ENCODE measurements around the gene SLC17A4.

SLC17A4 gene, protein sequence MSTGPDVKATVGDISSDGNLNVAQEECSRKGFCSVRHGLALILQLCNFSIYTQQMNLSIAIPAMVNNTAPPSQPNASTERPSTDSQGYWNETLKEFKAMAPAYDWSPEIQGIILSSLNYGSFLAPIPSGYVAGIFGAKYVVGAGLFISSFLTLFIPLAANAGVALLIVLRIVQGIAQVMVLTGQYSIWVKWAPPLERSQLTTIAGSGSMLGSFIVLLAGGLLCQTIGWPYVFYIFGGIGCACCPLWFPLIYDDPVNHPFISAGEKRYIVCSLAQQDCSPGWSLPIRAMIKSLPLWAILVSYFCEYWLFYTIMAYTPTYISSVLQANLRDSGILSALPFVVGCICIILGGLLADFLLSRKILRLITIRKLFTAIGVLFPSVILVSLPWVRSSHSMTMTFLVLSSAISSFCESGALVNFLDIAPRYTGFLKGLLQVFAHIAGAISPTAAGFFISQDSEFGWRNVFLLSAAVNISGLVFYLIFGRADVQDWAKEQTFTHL

DNA sequence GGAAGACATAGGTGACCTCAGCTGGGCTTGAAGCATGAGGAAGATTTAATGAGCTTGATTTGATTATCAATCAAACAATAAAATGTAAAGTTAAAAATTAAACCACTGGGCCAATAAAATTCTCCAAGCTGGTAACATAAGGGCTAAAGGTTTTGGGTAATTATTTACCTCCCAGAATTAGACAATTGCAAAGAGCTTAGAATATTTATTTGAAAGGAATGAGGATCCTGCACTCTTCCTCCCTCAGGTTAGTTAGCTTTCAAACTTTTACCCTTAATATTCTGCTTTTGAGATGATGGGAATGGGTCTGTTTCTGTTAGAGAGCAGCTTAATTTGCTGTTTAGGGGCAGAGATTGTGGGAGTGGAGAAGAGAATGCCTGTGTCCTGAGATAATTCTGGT is at the start of gene SLC17A4:
Gene SLC17A4 (plus strand): TSS at position 208 of the 400 bp plus-strand sequence. CDS start 7,221 bp downstream, outside the sequence.
- Mint-ChIP-seq H3K9me3 (no peaks in the 10 kb centered on the region), H3K4me1 (peaks cover 4% of the 10 kb centered on the region), H3K4me3 (no peak within 1 kb of the TSS), H3K36me3 (no peaks in the 10 kb centered on the region), H3K27me3 (peaks cover 11% of the 10 kb centered on the region), H3K27ac (no peak within 1 kb of the TSS)
- no peak for DNase-seq (ENCODE audit: low spot score in 2 of 2)
- no peak for ATAC-seq (ENCODE audit: low read depth)

DNA sequence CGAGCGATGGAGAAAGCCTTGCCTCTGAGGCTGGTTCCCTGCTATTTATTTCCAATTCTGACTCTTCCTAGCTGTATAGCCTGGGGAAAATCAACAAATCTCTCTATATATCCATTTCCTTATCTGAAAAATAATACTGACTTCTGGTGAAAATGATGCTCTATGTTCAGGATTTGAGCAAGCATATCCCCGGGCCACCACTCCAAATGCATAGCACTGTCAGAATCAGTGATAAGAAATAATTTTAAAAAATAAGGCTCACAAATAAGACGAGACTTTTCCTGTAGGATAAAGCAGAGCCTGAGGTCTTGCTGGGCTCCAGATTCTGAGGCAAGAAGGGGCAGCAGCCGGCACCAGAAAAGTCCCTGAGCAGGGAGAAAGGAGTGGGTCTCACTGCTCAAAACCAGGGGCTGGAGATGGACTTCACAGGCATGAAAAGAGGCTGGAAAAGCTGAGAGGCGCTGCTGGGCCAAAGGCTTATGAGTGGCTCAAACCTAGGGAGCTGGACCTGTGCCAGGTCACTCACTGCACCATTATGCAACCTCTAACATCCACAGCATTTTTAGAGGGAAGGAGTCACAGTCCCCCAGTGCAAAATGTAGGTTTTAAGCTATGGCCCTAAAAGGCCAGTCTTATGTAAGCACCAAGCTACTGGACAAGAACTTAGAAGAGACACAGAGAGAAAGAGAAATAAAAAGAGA is 48.1 kb upstream of the SLC17A4 start:
- Mint-ChIP-seq H3K27ac (no peak overlapping the region), H3K9me3 (no peaks in the 10 kb centered on the region), H3K4me1 (no peaks in the 10 kb centered on the region), H3K4me3 (no peak overlapping the region), H3K36me3 (no peaks in the 10 kb centered on the region), H3K27me3 (peaks cover 7% of the 10 kb centered on the region)
- ATAC-seq (ENCODE audit: low read depth) = no peak
- DNase-seq (ENCODE audit: low spot score in 2 of 2) = no peak

DNA sequence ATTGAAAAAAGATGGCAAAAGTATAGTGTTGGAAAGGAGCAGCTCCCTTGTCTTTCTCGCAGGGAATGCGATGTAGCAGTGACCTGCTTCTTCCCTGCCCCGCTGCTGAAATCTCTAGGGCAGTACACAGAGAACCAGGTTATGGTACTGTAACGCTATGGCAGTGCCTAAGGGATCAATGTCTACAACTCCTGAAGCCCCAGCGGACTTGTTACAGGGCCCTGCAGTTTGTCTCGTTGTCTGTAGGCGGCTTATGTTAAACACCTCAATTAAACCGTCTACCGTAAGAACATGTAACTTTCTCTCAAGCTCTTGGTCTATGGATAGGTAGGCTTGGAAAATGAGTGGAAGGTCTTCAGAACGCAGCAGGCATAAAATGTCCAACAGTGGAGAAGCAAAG is 44.8 kb upstream of the SLC17A4 start:
- no peaks in the 10 kb centered on the region for H3K4me1 Mint-ChIP-seq
- H3K4me3 Mint-ChIP-seq = no peak overlapping the region
- no peaks in the 10 kb centered on the region for H3K9me3 Mint-ChIP-seq
- no peak for DNase-seq (ENCODE audit: low spot score in 2 of 2)
- peaks cover 7% of the 10 kb centered on the region for H3K27me3 Mint-ChIP-seq
- no peak overlapping the region for H3K27ac Mint-ChIP-seq
- ATAC-seq (ENCODE audit: low read depth) = no peak
- H3K36me3 Mint-ChIP-seq = no peaks in the 10 kb centered on the region

DNA sequence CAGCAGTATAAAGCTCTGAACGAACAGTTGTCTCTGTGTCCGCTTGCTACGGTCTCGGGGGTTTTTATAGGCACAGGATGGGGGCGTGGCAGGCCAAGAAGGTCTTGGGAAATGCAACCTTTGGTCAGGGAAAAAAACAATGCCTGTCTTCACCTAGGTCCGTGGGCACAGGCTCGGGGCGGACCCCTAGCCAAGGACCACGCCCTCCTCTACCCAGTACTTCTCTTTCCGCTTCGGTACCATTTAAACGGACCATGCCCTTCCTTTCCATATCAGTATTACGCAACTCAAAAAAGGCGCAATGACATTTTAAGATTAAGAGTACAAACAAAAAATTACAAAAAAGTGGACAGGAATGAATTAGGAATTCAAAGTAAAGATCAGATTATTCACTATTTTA is 44.3 kb upstream of the SLC17A4 start:
- H3K36me3 Mint-ChIP-seq = no peaks in the 10 kb centered on the region
- no peak for DNase-seq (ENCODE audit: low spot score in 2 of 2)
- H3K4me1 Mint-ChIP-seq = no peaks in the 10 kb centered on the region
- H3K27me3 Mint-ChIP-seq = peaks cover 7% of the 10 kb centered on the region
- no peak for ATAC-seq (ENCODE audit: low read depth)
- no peak overlapping the region for H3K27ac Mint-ChIP-seq
- no peaks in the 10 kb centered on the region for H3K9me3 Mint-ChIP-seq
- H3K4me3 Mint-ChIP-seq = no peak overlapping the region

DNA sequence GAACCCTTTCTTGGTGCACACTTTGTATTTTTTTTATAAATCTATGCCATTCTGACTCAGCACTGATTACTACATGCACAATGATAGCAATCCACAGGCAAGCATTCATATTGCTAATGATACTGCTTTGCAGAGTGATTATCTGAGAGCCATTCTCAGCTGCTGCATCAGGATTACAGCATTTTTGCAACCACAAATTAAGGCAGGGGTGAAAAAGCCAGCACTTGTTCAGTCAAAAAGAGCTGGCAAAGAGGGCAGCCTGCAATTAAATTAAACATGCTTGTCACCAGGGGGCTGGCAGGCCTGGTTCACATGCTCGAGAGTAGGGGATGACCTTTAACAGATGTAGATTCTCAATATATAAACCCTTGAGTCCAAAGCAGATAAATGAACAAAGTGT is 40.7 kb upstream of the SLC17A4 start:
- ATAC-seq (ENCODE audit: low read depth) = no peak
- peaks cover 3% of the 10 kb centered on the region for H3K27me3 Mint-ChIP-seq
- no peak overlapping the region for H3K4me3 Mint-ChIP-seq
- no peaks in the 10 kb centered on the region for H3K9me3 Mint-ChIP-seq
- no peaks in the 10 kb centered on the region for H3K4me1 Mint-ChIP-seq
- DNase-seq (ENCODE audit: low spot score in 2 of 2) = no peak
- no peaks in the 10 kb centered on the region for H3K36me3 Mint-ChIP-seq
- no peak overlapping the region for H3K27ac Mint-ChIP-seq

DNA sequence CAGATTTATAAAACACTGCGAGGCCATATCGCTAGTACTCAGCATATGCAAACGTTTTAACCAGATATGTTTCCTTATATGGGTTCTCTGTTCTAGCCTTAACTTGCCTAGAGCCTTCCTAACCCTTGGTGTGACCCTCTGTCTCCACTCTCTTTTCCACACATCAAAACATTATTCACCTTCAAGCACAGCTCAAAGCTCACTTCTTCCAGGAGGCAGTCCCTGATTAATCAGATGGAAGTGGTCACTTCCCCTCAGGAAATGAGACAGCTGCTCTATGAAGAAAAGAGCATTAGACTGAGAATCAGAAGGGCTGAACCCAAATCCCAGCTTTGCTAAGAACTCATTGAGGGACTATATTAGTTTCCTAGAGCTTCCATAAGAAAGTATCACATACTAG is 39.8 kb upstream of the SLC17A4 start:
- Mint-ChIP-seq H3K27ac (no peak overlapping the region), H3K27me3 (peaks cover 3% of the 10 kb centered on the region), H3K4me1 (no peaks in the 10 kb centered on the region), H3K4me3 (no peak overlapping the region), H3K36me3 (no peaks in the 10 kb centered on the region), H3K9me3 (no peaks in the 10 kb centered on the region)
- no peak for ATAC-seq (ENCODE audit: low read depth)
- DNase-seq (ENCODE audit: low spot score in 2 of 2) = no peak

DNA sequence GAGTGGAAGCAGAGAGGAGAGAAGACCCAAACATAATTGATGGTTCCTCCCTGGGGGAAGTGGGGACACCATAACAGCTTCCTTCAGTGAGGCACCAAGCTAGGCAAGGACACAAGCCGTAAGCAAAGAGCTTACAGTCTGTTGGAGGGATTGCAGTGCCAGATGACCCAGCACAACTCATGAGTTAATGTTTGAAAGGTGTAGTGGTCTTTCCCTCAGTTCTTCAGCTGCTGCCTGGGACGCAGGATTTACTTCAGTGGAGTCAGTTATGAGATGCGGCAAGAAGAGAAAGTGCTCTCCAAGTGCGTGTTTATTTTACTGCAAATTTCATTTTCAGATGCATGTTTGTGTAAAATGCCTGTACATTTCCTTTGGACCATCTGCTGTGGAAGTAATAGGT is 38.7 kb upstream of the SLC17A4 start:
- Mint-ChIP-seq H3K9me3 (no peaks in the 10 kb centered on the region), H3K27me3 (peaks cover 7% of the 10 kb centered on the region), H3K36me3 (no peaks in the 10 kb centered on the region), H3K27ac (no peak overlapping the region), H3K4me1 (peaks cover 4% of the 10 kb centered on the region), H3K4me3 (no peak overlapping the region)
- DNase-seq (ENCODE audit: low spot score in 2 of 2) = no peak
- ATAC-seq (ENCODE audit: low read depth) = no peak

DNA sequence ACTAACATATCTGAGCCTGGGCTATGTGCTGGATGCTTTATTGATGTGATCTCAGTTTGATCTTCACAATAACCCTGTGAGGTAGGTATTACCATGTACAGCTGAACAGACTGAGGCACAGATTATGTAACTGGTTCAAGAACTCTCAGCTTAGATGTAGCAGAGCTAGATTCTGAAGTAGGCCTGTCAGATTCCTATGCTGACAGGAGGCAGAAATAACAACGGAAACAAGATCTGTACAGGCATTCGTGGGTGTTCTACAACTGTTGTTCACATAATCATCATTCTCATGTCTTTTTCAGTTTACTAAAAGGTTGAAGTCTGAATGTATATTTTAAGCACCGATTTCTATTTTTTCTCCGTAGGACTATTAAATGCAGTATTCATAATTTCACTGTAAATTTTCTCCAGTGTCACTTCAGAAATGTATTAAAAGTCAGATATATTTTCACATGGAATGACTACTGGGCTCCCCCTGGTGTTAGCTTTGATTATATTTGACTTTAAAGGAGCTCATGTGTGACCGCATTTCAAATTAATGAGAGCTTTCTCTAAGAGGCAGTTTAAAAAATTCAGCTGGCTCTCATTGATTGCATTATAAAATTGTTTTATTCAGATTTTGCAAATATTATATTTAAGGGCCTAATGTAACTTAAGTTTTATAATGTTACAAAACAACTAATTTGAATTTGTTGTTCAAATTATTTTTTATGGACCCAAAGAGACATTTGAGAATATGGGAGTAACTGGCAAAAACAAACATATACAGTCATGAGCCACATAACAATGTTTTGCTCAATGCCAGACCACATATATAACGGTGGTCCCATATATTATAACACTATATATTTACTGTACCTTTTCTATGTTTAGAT is 36.4 kb upstream of the SLC17A4 start:
- ATAC-seq (ENCODE audit: low read depth) (no peak), DNase-seq (ENCODE audit: low spot score in 2 of 2) (peak in 1 of 2 donors; percentile 18)
- H3K4me3 Mint-ChIP-seq = no peak overlapping the region
- peaks cover 4% of the 10 kb centered on the region for H3K4me1 Mint-ChIP-seq
- no peak overlapping the region for H3K27ac Mint-ChIP-seq
- no peaks in the 10 kb centered on the region for H3K36me3 Mint-ChIP-seq
- H3K27me3 Mint-ChIP-seq = peaks cover 12% of the 10 kb centered on the region
- no peaks in the 10 kb centered on the region for H3K9me3 Mint-ChIP-seq

DNA sequence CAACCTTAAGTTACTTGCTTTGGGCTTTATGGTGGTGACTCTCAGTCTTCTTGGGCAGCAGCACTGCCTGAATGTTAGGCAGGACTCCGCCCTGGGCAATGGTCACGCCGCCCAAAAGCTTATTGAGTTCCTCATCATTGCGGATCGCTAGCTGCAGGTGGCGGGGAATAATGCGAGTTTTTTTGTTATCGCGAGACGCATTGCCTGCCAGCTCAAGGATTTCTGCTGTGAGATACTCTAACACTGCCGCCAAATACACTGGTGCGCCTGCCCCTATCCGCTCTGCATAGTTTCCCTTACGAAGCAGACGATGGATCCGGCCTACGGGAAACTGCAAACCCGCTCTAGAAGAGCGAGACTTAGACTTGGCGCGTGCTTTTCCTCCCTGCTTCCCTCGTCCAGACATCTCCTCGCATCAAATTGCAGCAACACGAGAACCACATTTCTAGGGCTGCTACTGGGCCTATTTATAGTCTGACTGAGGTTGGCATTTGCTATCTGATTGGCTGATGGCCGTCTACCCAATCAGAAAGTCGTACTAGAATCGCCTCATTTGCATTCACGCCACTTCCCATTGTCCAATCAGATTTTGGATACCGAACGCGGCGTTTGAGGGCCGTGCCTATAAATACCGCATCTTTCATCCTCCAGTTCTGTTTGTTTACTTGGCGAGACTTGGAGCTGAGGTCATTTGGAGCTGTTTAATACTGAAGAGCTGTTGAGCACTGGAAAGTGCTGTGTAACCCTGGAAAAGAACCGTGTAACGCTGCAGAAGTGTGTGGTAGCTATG is 28.2 kb upstream of the SLC17A4 start:
- DNase-seq (ENCODE audit: low spot score in 2 of 2) (no peak), ATAC-seq (ENCODE audit: low read depth) (no peak)
- H3K4me3 Mint-ChIP-seq = no peak overlapping the region
- H3K27ac Mint-ChIP-seq = no peak overlapping the region
- no peaks in the 10 kb centered on the region for H3K4me1 Mint-ChIP-seq
- no peaks in the 10 kb centered on the region for H3K36me3 Mint-ChIP-seq
- peaks cover 6% of the 10 kb centered on the region for H3K27me3 Mint-ChIP-seq
- H3K9me3 Mint-ChIP-seq = no peaks in the 10 kb centered on the region

DNA sequence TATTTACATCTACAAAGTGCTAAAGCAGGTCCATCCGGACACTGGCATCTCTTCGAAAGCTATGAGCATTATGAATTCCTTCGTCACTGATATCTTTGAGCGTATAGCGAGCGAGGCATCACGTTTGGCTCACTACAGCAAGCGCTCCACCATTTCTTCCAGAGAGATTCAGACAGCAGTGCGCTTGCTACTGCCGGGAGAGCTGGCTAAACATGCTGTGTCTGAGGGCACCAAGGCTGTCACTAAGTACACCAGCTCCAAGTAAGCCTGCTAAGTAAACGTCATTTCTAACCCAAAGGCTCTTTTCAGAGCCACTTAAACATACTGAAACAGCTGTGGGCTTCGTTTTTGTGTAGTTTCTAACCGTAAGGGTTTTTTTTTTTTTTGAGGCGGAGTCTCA is 27.5 kb upstream of the SLC17A4 start:
- Mint-ChIP-seq H3K4me3 (no peak overlapping the region), H3K27me3 (peaks cover 7% of the 10 kb centered on the region), H3K4me1 (no peaks in the 10 kb centered on the region), H3K36me3 (no peaks in the 10 kb centered on the region), H3K9me3 (no peaks in the 10 kb centered on the region), H3K27ac (no peak overlapping the region)
- no peak for DNase-seq (ENCODE audit: low spot score in 2 of 2)
- no peak for ATAC-seq (ENCODE audit: low read depth)

DNA sequence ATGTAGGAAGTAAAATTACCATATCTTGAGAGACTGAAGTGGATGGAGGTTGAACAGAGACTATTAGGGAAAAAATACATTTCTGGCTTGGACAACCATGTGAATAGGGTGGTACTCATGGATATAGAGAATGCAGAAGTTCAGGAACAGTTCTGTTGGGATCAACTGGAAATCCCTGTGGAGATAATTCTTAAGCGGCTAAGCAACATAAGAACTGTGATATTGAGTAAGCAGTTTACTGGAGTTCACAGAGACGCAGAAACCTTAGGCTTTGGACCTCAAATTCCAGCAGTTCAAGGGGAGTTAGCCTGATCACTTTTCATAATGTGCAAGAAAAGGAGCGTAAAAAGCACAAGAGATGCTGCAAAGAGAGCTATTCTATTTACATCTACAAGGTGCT is 23.6 kb upstream of the SLC17A4 start:
- ATAC-seq (ENCODE audit: low read depth) (no peak), DNase-seq (ENCODE audit: low spot score in 2 of 2) (no peak)
- Mint-ChIP-seq H3K9me3 (no peaks in the 10 kb centered on the region), H3K27ac (no peak overlapping the region), H3K4me1 (no peaks in the 10 kb centered on the region), H3K27me3 (peaks cover 8% of the 10 kb centered on the region), H3K4me3 (no peak overlapping the region), H3K36me3 (no peaks in the 10 kb centered on the region)

DNA sequence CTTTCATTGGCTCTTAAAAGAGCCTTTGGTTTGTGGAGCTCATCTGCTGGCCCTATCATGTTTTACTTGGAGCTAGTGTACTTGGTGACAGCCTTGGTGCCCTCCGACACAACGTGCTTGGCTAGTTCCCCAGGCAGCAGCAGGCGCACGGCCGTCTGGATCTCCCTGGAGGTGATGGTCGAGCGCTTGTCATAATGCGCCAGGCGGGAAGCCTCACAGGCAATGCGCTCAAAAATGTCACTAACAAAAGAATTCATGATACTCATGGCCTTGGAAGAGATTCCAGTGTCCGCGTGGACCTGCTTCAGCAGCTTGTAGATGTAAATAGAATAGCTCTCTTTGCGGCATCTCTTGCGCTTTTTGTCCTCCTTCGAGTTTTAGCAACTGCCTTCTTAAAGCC is 22.8 kb upstream of the SLC17A4 start:
- H3K27ac Mint-ChIP-seq = no peak overlapping the region
- ATAC-seq (ENCODE audit: low read depth) = no peak
- peaks cover 2% of the 10 kb centered on the region for H3K36me3 Mint-ChIP-seq
- H3K9me3 Mint-ChIP-seq = peaks cover 2% of the 10 kb centered on the region
- H3K27me3 Mint-ChIP-seq = peaks cover 10% of the 10 kb centered on the region
- no peaks in the 10 kb centered on the region for H3K4me1 Mint-ChIP-seq
- H3K4me3 Mint-ChIP-seq = no peak overlapping the region
- no peak for DNase-seq (ENCODE audit: low spot score in 2 of 2)

DNA sequence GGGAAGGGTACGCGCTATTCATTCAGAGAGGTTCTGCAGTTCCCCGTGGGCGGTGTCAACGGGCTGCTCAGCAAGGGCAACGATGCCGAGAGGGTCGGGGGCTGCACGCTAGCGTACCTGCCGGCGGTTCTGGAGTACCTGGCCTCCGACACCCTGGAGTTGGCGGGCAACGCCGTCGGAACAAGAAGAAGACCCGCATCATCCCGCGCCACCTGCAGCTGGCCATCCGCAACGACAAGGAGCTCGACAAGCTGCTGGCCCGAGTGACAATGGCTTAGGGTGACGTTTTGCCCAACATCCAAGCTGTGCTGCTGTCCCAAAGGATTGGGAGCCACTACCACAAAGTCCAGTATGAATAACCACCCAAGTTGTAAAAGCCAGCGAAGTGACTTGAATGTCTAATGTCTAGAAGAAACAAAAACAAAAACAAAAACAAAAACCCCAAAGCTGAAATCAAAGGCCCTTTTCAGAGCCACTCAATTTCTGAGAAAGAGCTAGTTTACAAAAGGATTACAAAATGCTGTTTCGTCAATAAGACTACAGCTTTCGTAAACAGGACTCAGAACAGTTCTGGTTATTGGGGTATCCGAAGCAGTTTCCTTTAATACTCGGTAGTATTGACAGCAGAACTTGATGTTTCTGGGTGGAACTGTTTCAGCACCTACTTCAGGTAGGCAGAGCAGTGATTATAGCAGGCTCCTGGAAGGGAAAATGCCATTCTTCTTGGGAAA is 21.9 kb upstream of the SLC17A4 start:
- Mint-ChIP-seq H3K4me1 (no peaks in the 10 kb centered on the region), H3K36me3 (peaks cover 5% of the 10 kb centered on the region), H3K27ac (no peak overlapping the region), H3K27me3 (peaks cover 10% of the 10 kb centered on the region), H3K4me3 (no peak overlapping the region), H3K9me3 (peaks cover 4% of the 10 kb centered on the region)
- ATAC-seq (ENCODE audit: low read depth) (no peak), DNase-seq (ENCODE audit: low spot score in 2 of 2) (no peak)
